Stimulated activated CD4-positive, alpha-beta T cell treated with anti-CD3 and anti-CD28 coated beads, TNF-alpha, amount 100 ng/mL, for 4 hours (primary cell): ENCODE results near the gene NAALAD2.

Experiments
- DNase-seq, 3 experiments: peaks; one replicate each; pipeline ENCODE4 v3.0.0-alpha.2; 2020; ENCODE audit warnings: low read depth in 3 of 3

Gene NAALAD2

GRCh38 chr11:90241414-90241813 is 107.0 kb downstream of the NAALAD2 start:
- no peak for DNase-seq
